Subcutaneous abdominal adipose tissue (tissue), 5 donors: ENCODE results near the gene SETDB2.

ENCODE experiments used
- H3K27ac ChIP-seq: one replicate; pipeline ENCODE4 v1.7.0; 2013; ENCODE audit warnings: low read depth, mild to moderate bottlenecking, inconsistent platforms, low read length, moderate library complexity
- H3K27me3 ChIP-seq, 5 donors: one replicate each; pipeline ENCODE4 v1.7.0; 2013; ENCODE audit warnings: low read length in 5 of 5, inconsistent platforms in 1 of 5; ENCODE audit not compliant: control insufficient read depth in 5 of 5, insufficient read depth in 4 of 5
- H3K36me3 ChIP-seq, 5 donors: one replicate each; pipeline ENCODE4 v1.7.0; 2013; ENCODE audit warnings: low read length in 5 of 5; ENCODE audit not compliant: control insufficient read depth in 5 of 5, insufficient read depth in 5 of 5
- H3K4me1 ChIP-seq, 5 donors: one replicate each; pipeline ENCODE4 v1.7.0; 2013; ENCODE audit warnings: low read length in 5 of 5, mild to moderate bottlenecking in 3 of 5, moderate library complexity in 1 of 5; ENCODE audit not compliant: control insufficient read depth in 5 of 5, insufficient read depth in 5 of 5
- H3K4me3 ChIP-seq, 5 donors: one replicate each; pipeline ENCODE4 v1.7.0; 2013; ENCODE audit warnings: low read length in 5 of 5, low read depth in 1 of 5
- H3K9ac ChIP-seq, 5 donors: one replicate each; pipeline ENCODE4 v1.7.0; 2013; ENCODE audit warnings: low read length in 5 of 5, mild to moderate bottlenecking in 4 of 5, moderate library complexity in 3 of 5
- H3K9me3 ChIP-seq, 5 donors: one replicate each; pipeline ENCODE4 v1.7.0; 2013; ENCODE audit warnings: low read length in 5 of 5; ENCODE audit not compliant: control insufficient read depth in 5 of 5
- donor health status: healthy.
- donor health status: healthy.
- donor health status: healthy.
- donor health status: healthy.
- donor health status: healthy.

The SETDB2 gene

DNA sequence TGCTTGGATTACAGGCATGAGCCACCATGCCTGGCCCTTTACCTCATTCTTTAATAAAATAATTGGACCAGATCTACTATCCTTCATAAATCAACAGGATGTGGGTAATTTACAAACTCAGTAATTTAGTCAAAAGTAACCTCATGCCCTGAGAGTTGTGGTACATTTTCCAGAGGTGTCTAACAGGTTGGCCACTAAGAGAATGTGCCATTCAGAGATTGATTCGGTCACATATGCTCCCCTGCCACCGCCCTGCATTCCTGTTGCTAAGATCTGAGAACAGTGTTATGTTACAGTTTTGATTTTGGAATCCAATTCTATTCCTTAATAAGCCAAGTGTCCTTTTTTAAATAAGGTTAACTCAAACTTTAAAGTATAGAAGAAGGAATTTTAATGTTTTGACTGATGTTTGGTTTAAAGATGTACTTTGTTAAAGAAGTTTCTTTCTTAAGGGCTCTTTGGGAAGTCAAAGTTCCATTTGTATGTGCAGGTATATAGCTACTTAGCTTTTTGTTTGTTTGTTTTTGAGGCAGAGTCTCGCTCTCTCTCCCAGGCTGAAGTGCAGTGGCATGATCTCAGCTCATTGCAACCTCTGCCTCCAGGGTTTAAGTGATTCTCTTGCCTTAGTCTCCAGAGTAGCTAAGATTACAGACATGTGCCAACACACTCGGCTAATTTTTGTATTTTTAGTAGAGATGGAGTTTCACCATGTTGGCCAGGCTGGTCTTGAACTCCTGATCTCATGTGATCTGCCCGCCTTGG is 80.8 kb downstream of the SETDB2 start:
- Histone ChIP-seq H3K27ac (no peak overlapping the region), H3K27me3 (no peaks in the 10 kb centered on the region), H3K9ac (no peak overlapping the region), H3K4me1 (no peaks in the 10 kb centered on the region), H3K36me3 (peaks cover 17 to 54% (median 35%) of the 10 kb centered on the region in 5 donors), H3K9me3 (no peaks in the 10 kb centered on the region), H3K4me3 (no peak overlapping the region)

DNA sequence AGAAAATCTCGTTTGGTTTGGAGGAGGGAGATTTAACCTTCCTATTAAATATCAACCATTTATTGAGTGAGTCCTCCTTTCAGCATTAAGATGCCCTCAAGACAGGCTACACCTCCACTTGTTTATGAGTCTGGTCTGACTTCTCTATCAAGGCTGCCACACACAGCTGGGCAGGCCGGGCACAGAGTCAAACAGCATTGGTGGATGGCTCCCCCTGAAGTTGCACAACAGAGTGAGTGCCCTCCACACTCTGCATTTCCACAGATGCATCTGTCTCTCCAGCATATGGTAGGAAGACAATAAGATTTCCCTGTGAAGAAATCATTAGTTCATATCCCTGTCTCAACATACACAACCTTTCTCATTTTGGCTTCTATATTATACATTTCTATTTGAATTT is 83.0 kb downstream of the SETDB2 start:
- Histone ChIP-seq H3K9ac (no peak overlapping the region), H3K36me3 (peaks cover 13 to 38% (median 21%) of the 10 kb centered on the region in 5 donors)

GRCh38 chr13:49528161-49528560 is 84.1 kb downstream of the SETDB2 start:
- Histone ChIP-seq H3K27me3 (no peaks in the 10 kb centered on the region), H3K9me3 (no peaks in the 10 kb centered on the region), H3K9ac (no peak overlapping the region), H3K4me3 (no peak overlapping the region), H3K27ac (no peak overlapping the region), H3K36me3 (peaks cover 10 to 30% (median 23%) of the 10 kb centered on the region in 5 donors), H3K4me1 (no peaks in the 10 kb centered on the region)

More for the DNA sequence above, 83.0 kb downstream of the SETDB2 start:
- no peak overlapping the region for H3K27ac ChIP-seq
- no peaks in the 10 kb centered on the region for H3K9me3 ChIP-seq
- H3K27me3 ChIP-seq, result no peaks in the 10 kb centered on the region
- H3K4me3 ChIP-seq, result no peak overlapping the region
- H3K4me1 ChIP-seq, result no peaks in the 10 kb centered on the region

DNA sequence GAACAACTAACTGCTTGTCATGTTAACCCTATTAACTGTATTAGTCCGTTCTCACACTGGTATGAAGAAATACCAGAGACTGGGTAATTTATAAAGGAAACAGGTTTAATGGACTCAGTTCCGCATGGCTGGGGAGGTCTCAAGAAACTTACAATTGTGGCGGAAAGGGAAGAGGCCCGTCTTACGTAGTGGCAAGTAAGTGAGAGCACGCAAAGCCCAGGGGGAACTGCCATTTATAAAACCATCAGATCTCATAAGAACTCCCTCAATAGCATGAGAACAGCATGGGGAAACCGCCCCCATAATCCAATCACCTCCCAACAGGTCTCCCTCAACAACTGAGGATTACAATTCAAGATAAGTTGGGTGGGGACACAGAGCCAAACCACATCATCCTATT is 86.4 kb downstream of the SETDB2 start:
- Histone ChIP-seq H3K36me3 (peaks cover 10 to 25% (median 20%) of the 10 kb centered on the region in 5 donors), H3K9ac (no peak overlapping the region), H3K9me3 (no peaks in the 10 kb centered on the region), H3K4me1 (peaks cover 0 to 4% (median 0%) of the 10 kb centered on the region in 5 donors), H3K4me3 (no peak overlapping the region), H3K27me3 (no peaks in the 10 kb centered on the region), H3K27ac (no peak overlapping the region)

DNA sequence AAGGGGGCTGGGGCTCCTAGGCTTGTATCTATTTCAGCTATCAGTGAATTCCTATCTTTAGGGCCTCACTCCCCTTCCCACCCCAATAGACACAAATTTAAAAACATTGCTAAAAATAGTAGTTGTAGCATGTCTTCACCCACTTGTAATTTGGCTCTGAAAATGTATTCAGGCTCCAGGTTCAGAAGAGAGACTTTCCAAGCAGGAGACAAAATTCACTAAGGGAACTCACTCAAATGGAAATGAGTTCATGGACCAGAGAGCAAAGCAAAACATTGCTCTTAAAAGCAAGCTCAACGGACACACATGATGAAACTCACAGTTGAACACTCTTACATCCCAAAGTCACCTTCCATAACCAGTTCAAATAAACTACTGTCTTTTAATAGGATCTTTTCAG is 88.5 kb downstream of the SETDB2 start:
- Histone ChIP-seq H3K36me3 (peaks cover 6 to 19% (median 10%) of the 10 kb centered on the region in 5 donors), H3K27ac (no peak overlapping the region), H3K27me3 (no peaks in the 10 kb centered on the region), H3K4me1 (peaks cover 0 to 4% (median 0%) of the 10 kb centered on the region in 5 donors), H3K4me3 (no peak overlapping the region), H3K9me3 (no peaks in the 10 kb centered on the region), H3K9ac (no peak overlapping the region)

- Histone ChIP-seq H3K36me3 (peaks cover 6 to 15% (median 9%) of the 10 kb centered on the region in 5 donors), H3K27me3 (no peaks in the 10 kb centered on the region), H3K27ac (no peak overlapping the region), H3K9me3 (no peaks in the 10 kb centered on the region), H3K4me1 (peaks cover 0 to 4% (median 0%) of the 10 kb centered on the region in 5 donors), H3K4me3 (no peak overlapping the region), H3K9ac (no peak overlapping the region)
Measured at GRCh38 chr13:49533011-49533410, 88.9 kb downstream of the SETDB2 start.

DNA sequence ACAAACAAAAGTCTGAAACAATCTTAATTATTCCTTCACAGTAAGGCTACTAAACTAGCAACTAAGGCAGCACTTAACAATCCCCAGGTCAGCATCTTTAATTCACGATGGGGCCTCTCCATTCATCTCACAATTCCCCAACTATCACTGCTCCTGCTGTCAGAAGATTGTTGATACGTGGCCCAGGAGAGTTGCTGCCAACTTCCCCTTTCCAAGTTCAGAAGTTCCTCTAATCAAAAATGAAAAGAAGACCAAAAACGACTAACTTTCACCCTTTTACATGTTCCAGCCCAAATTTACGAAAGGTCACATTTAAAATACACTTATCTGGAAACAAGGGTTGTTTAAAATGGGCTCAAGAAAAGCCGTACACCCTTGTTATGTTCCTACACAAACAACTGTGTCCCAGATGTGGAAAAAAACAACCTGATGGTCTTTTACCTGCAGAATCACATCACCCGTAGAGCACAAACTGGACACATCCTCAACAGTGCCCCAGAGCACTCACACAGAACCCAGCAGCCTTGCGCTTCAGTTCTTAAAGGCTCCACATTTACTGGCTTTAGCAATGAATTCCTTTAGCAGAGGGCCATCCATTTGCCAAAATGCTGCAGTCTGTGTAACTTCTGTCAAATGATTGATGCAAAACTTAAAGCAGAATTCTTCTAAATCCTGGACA is 89.7 kb downstream of the SETDB2 start:
- Histone ChIP-seq H3K9ac (no peak overlapping the region), H3K4me3 (no peak overlapping the region), H3K9me3 (no peaks in the 10 kb centered on the region), H3K4me1 (peaks cover 0 to 4% (median 0%) of the 10 kb centered on the region in 5 donors), H3K27me3 (no peaks in the 10 kb centered on the region), H3K36me3 (peaks cover 4 to 12% (median 6%) of the 10 kb centered on the region in 5 donors), H3K27ac (no peak overlapping the region)

- H3K27ac ChIP-seq, result no peak overlapping the region
- no peak overlapping the region for H3K4me3 ChIP-seq
- no peaks in the 10 kb centered on the region for H3K27me3 ChIP-seq
- peaks cover 10 to 19% (median 15%) of the 10 kb centered on the region in 5 donors for H3K36me3 ChIP-seq
- H3K9me3 ChIP-seq, result no peaks in the 10 kb centered on the region
- peaks cover 0 to 15% (median 4%) of the 10 kb centered on the region in 5 donors for H3K4me1 ChIP-seq
- H3K9ac ChIP-seq, result no peak overlapping the region
Measured at GRCh38 chr13:49536144-49536873, 92.2 kb downstream of the SETDB2 start.

- no peak overlapping the region for H3K4me3 ChIP-seq
Measured at GRCh38 chr13:49538404-49538803, 94.3 kb downstream of the SETDB2 start.

More at GRCh38 chr13:49538404-49538803, 94.3 kb downstream of the SETDB2 start:
- H3K36me3 ChIP-seq, result peaks cover 13 to 22% (median 15%) of the 10 kb centered on the region in 5 donors
- no peaks in the 10 kb centered on the region for H3K27me3 ChIP-seq
- no peak overlapping the region for H3K9ac ChIP-seq
- H3K27ac ChIP-seq, result no peak overlapping the region
- no peaks in the 10 kb centered on the region for H3K9me3 ChIP-seq
- H3K4me1 ChIP-seq, result peaks cover 0 to 15% (median 4%) of the 10 kb centered on the region in 5 donors
